Activated T-cell treated with anti-CD3 and anti-CD28 coated beads, Interleukin-2, amount 50 U/mL, for 72 hours (primary cell): Measurements from ENCODE around the gene ZC3H6. TPM values are rescaled to one million over a fixed set of nuclear protein-coding genes. Genes with fewer than 3 reads are reported as not detected.
"Not testable (repeated sequence)": the region's sequence is repeated elsewhere in the genome, so short reads cannot be mapped to it uniquely, and the experiment has no call there.

ENCODE experiments used
- ATAC-seq, 2 donors: fragments of 150-1000 bp; cut with Tn5 transposase; replicated peaks in 1 of 2; 2 replicates each; pipeline ENCODE4 v1.10.0; 2021; ENCODE audit warnings: moderate library complexity in 2 of 2, mild to moderate bottlenecking in 1 of 2
- DNase-seq, 2 donors: peaks; one replicate each; pipeline ENCODE4 v3.0.0; 2021 to 2022; ENCODE audit warnings: mixed read lengths in 1 of 2
- H3K27ac Mint-ChIP-seq: one replicate; pipeline ENCODE4 v1.8.0; 2022; ENCODE audit warnings: mild to moderate bottlenecking, moderate library complexity, mixed read lengths
- H3K27me3 Mint-ChIP-seq: one replicate; pipeline ENCODE4 v1.8.0; 2022; ENCODE audit warnings: low read depth, mixed read lengths
- H3K36me3 Mint-ChIP-seq, 2 donors: one replicate each; pipeline ENCODE4 v1.8.0; 2022; ENCODE audit warnings: mixed read lengths in 2 of 2, mild to moderate bottlenecking in 1 of 2; ENCODE audit not compliant: insufficient read depth in 2 of 2
- H3K4me1 Mint-ChIP-seq: one replicate; pipeline ENCODE4 v1.8.0; 2022; ENCODE audit warnings: low read depth, mixed read lengths
- H3K4me3 Mint-ChIP-seq, 2 donors: one replicate each; pipeline ENCODE4 v1.8.0; 2022; ENCODE audit warnings: mild to moderate bottlenecking in 2 of 2, mixed read lengths in 2 of 2, moderate library complexity in 2 of 2
- H3K9me3 Mint-ChIP-seq, 2 donors: one replicate each; pipeline ENCODE4 v1.8.0; 2022; ENCODE audit warnings: mixed read lengths in 2 of 2
- total RNA-seq, 2 donors: library from RNA; stranded (reverse); gene quantifications; one replicate each; pipeline ENCODE4 v1.2.3, GENCODE V29; 2022

ZC3H6 gene
- total RNA-seq, 2 donors from 2014 or later: 26.3 to 30.7 TPM

DNA sequence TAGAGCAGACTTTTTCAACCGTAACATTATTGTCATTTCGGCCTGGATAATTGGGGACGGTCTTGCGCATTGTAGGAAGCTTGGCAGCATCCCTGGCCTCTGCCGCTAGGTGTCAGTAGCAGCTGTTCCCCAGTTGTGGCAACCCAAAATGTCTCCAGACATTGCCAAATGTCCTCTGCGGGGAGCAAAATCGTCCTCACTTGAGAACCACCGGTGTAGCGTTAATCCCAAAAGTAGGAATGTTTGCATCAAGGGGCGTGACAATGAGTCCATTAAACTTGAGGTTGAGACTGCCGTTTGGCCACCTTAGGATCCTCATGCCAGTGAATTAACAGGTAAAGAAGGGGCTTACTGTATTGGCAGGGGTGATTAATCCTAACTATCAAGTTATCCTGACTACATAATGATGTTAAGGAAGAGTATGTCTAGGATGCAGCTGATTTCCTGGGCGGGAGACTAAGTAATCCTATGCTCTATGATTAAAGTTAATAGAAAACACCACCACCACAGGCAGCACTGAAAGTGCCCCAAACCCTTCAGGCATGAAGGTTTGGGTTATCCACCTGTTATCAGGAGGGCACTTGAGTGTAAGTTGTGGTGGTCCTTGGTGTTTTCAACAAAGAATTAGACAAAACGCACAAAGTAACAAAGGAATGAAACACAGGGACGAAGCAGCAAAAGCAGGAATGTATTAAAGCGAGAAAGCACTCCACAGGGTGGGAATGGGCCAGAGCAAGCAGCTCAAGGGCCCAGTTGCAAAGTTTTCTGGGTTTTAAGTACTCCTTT lies 15.7 kb upstream of the ZC3H6 start:
- H3K4me3 Mint-ChIP-seq: peak overlapping the region; percentile 64 to 69
- peaks cover 0 to 2% of the 10 kb centered on the region in 2 donors for H3K9me3 Mint-ChIP-seq
- peak overlapping the region; percentile 78 for H3K27ac Mint-ChIP-seq
- H3K27me3 Mint-ChIP-seq: no peaks in the 10 kb centered on the region
- H3K4me1 Mint-ChIP-seq: peaks cover 23% of the 10 kb centered on the region
- peak; percentile 83 to 84 for DNase-seq
- H3K36me3 Mint-ChIP-seq: no peaks in the 10 kb centered on the region
- peak; percentile 44 to 48 for ATAC-seq

- no peak for DNase-seq
- H3K4me1 Mint-ChIP-seq: peaks cover 23% of the 10 kb centered on the region
- H3K27me3 Mint-ChIP-seq: no peaks in the 10 kb centered on the region
- no peaks in the 10 kb centered on the region for H3K36me3 Mint-ChIP-seq
- peaks cover 0 to 2% of the 10 kb centered on the region in 2 donors for H3K9me3 Mint-ChIP-seq
- ATAC-seq: no peak
- H3K27ac Mint-ChIP-seq: no peak overlapping the region
- no peak overlapping the region for H3K4me3 Mint-ChIP-seq
Observed at GRCh38 chr2:112260295-112260625, 15.1 kb upstream of the ZC3H6 start.

DNA sequence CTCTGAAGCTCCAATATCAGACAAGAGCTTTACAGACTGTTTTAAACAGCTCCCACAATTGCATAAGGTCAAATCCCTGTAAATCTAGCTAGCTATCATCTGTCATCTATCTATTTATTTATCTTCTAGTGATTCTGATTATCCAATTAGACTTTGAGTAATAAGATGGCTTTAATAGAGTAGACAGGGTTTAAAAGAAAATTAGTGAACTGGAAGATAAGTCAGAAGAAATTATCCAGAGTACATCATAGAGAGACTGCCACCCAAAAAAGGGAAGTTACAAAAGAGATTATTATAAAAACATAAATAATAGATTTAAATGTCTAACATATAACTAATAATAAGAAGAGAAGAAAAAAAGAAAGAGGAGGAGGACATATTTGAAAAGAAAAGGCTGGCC lies 12.5 kb upstream of the ZC3H6 start:
- no peak overlapping the region for H3K27ac Mint-ChIP-seq
- no peak for DNase-seq
- no peak for ATAC-seq
- H3K4me3 Mint-ChIP-seq: no peak overlapping the region
- no peaks in the 10 kb centered on the region for H3K27me3 Mint-ChIP-seq
- H3K9me3 Mint-ChIP-seq: peaks cover 0 to 2% of the 10 kb centered on the region in 2 donors
- H3K4me1 Mint-ChIP-seq: peaks cover 17% of the 10 kb centered on the region
- H3K36me3 Mint-ChIP-seq: no peaks in the 10 kb centered on the region

DNA sequence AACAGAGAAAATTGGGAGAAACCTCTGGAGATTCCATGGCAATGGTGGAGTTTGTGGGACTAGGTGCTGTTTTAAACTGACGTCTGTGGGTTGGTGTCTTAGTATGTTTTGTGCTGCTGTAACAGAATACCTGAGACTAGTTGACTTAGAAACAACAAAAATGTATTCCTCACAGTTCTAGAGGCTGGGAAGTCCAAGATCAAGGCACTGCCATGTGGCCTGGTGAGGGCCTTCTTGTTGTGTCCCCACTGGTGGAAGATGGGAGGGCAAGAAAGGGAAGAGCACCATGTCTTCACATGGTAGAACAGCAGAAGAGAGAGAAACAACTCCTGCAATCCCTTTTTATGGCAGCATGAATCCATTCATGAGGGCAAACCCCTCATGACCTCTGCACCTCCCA lies 6.8 kb upstream of the ZC3H6 start:
- Mint-ChIP-seq H3K4me1 (peaks cover 6% of the 10 kb centered on the region), H3K9me3 (no peaks in the 10 kb centered on the region), H3K36me3 (peaks cover 0 to 2% of the 10 kb centered on the region in 2 donors), H3K4me3 (no peak overlapping the region), H3K27ac (no peak overlapping the region), H3K27me3 (no peaks in the 10 kb centered on the region)
- no peak for DNase-seq
- ATAC-seq: no peak

DNA sequence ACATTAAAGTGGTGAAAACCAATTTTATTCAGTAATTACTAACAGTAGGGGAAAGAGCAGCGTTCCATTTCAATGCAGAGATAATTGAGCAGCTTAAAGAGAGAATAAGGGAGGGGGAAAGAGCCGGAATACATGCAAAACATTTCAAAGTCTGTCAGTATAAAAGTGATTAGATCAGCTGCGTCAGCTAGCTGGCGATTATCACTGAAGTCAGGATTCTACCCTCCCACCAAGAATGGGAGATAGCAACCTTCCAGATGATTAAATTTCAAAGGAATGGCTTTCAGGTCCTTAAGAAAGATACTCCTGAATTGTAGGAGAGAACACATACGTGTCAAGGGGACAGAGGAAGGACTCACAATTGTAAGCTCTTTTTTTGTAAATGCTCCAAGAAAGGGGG lies 2.7 kb upstream of the ZC3H6 start:
- peaks cover 13% of the 10 kb centered on the region for H3K4me1 Mint-ChIP-seq
- peaks cover 0 to 2% of the 10 kb centered on the region in 2 donors for H3K36me3 Mint-ChIP-seq
- DNase-seq (no peak), ATAC-seq (no peak)
- H3K4me3 Mint-ChIP-seq: no peak overlapping the region
- no peaks in the 10 kb centered on the region for H3K9me3 Mint-ChIP-seq
- no peaks in the 10 kb centered on the region for H3K27me3 Mint-ChIP-seq
- peak overlapping the region; percentile 27 for H3K27ac Mint-ChIP-seq

- DNase-seq: no peak
- ATAC-seq: no peak
- no peaks in the 10 kb centered on the region for H3K27me3 Mint-ChIP-seq
- H3K4me1 Mint-ChIP-seq: peaks cover 17% of the 10 kb centered on the region
- H3K9me3 Mint-ChIP-seq: no peaks in the 10 kb centered on the region
- H3K4me3 Mint-ChIP-seq: no peak overlapping the region
- peaks cover 0 to 2% of the 10 kb centered on the region in 2 donors for H3K36me3 Mint-ChIP-seq
- no peak overlapping the region for H3K27ac Mint-ChIP-seq
Observed at GRCh38 chr2:112273349-112273748, 2.0 kb upstream of the ZC3H6 start.

DNA sequence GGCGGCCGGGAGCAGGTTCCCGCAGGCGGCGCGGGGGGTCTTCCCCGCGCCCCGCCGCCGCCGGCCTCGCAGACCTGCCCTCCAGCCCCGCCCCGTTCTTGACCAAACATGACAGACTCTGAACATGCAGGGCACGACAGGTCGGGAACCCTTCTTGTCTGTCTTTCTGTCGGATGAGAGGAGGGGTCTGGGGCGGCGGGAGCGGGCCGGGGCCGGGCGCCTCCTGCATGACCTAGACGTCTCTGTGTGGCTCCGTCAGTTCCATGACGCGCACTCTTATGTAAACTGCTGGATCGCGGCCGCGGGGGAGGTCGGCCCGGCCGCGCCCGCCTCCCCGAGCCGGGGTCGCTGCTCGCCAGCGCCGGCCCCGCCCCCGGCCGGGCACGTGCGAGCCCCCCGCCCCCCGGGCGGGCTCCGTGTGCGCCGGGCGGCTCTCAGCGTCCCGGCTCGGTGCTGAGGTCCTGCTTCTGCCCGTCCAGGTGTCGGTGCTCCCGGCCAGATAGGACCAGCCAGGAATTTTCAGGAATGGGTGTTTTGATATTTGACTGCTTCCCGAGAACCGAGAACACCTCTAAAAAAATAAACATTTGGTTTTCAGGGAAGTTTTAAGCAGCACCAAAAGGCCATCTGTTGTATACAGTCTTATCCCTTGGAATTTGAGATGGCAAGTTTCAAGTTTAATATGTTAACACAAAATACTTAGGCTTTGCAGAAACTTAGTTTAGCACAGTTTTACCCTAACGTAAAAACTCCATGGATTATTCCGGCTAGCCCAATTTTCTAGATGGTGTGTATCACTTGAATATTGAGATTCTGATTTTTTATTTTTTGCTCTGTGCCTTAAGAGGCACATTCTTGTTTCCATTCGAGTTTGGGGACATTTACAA lies 733 bp downstream of the ZC3H6 start:
- Mint-ChIP-seq H3K27ac (peak overlapping the region; percentile 95), H3K4me1 (peaks cover 20% of the 10 kb centered on the region), H3K27me3 (no peaks in the 10 kb centered on the region), H3K36me3 (no peaks in the 10 kb centered on the region), H3K4me3 (peak overlapping the region; percentile 89 to 93), H3K9me3 (no peaks in the 10 kb centered on the region)
- ATAC-seq (peak; percentile 70 to 73), DNase-seq (peak; percentile 80 to 81)

DNA sequence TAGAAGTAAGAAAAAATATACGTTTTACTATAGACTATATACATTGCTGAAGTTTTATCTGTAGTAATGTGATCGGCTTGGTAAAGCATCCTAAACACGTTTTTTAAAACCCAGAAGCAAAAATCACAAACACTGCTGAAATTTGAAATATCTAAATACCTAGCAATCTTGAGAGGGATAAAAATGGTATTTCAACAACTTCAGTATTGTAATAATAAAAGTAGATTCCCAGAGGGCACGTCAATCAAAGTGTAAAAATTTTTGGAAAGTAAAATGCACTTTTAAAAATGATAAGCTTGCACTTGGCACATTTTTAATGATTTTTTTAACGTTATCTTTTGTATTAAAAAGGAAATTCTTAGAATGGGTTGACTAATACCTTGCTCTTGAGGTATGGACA lies 1.6 kb downstream of the ZC3H6 start:
- Mint-ChIP-seq H3K27me3 (no peaks in the 10 kb centered on the region), H3K9me3 (no peaks in the 10 kb centered on the region), H3K27ac (peak overlapping the region; percentile 80), H3K4me1 (peaks cover 22% of the 10 kb centered on the region), H3K4me3 (peak overlapping the region; percentile 56 to 93), H3K36me3 (no peaks in the 10 kb centered on the region)
- ATAC-seq (no peak), DNase-seq (no peak)

DNA sequence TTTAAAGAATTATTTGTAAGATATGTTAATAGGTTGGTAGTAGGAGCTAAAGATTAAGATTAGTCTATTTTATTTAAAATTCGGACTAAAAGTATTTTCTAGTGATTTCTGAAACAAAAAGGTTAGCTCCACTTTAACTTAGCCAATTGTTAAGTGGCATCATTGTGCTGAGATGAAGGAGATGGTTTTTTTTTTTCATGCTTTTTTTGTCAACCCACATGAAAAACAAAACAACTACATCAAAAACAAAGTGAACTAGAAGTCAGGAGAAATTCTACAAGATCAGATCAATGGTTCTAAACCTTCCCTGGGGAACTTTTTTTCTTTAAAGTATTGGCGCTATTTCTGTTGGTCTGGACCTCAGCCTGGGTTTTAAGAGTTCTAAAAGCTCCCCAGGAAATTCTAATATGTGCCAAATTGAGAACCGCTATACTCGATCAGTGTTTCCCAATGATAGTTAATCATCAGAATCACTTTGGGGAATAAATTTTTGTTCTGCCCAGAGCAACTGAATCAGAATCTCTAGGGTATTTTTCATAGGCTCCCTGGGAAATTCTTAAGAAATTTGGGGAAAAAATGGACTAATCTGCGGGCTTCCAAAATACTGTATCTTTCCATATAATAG lies 2.3 kb downstream of the ZC3H6 start:
- Mint-ChIP-seq H3K4me3 (peak overlapping the region; percentile 29 to 52), H3K27ac (peak overlapping the region; percentile 50), H3K36me3 (no peaks in the 10 kb centered on the region), H3K9me3 (no peaks in the 10 kb centered on the region), H3K27me3 (no peaks in the 10 kb centered on the region), H3K4me1 (peaks cover 22% of the 10 kb centered on the region)
- ATAC-seq: no peak
- DNase-seq: no peak

GRCh38 chr2:112282066-112282465 lies 6.7 kb downstream of the ZC3H6 start:
- not testable (repeated sequence) for H3K4me3 Mint-ChIP-seq, DNase-seq, H3K27ac Mint-ChIP-seq, H3K27me3 Mint-ChIP-seq, H3K36me3 Mint-ChIP-seq, ATAC-seq, H3K9me3 Mint-ChIP-seq
- peaks cover 15% of the 10 kb centered on the region for H3K4me1 Mint-ChIP-seq

DNA sequence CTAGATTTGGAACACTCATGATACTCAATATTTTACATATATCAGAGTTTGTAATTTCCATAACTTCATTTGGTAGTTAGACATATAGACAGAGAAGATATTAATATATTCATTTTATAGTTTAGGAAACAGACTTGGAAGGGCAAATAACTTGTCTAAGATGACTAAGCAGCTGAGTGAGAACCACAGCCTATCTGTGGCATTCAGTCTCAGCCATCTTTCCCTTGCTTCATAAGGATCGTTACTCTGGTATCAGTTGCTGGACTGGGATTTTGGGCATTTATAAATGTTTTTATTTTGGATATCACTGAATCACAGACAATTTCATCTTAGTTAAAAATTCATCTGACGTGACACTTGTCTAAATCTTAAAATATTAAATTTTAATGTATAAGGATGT lies 8.1 kb downstream of the ZC3H6 start:
- not testable (repeated sequence) for ATAC-seq, H3K27me3 Mint-ChIP-seq, H3K36me3 Mint-ChIP-seq, DNase-seq, H3K4me3 Mint-ChIP-seq, H3K27ac Mint-ChIP-seq, H3K4me1 Mint-ChIP-seq, H3K9me3 Mint-ChIP-seq

GRCh38 chr2:112290088-112290487 lies 14.7 kb downstream of the ZC3H6 start:
- H3K4me3 Mint-ChIP-seq: no peak overlapping the region
- peaks cover 6% of the 10 kb centered on the region for H3K4me1 Mint-ChIP-seq
- no peak overlapping the region for H3K27ac Mint-ChIP-seq
- H3K27me3 Mint-ChIP-seq: no peaks in the 10 kb centered on the region
- ATAC-seq: no peak
- no peaks in the 10 kb centered on the region for H3K9me3 Mint-ChIP-seq
- no peak for DNase-seq
- H3K36me3 Mint-ChIP-seq: no peaks in the 10 kb centered on the region

- ATAC-seq (no peak), DNase-seq (no peak)
- Mint-ChIP-seq H3K27me3 (no peaks in the 10 kb centered on the region), H3K4me3 (no peak overlapping the region), H3K36me3 (no peaks in the 10 kb centered on the region), H3K4me1 (peaks cover 6% of the 10 kb centered on the region), H3K27ac (no peak overlapping the region), H3K9me3 (no peaks in the 10 kb centered on the region)
Observed at GRCh38 chr2:112290648-112291047, 15.3 kb downstream of the ZC3H6 start.
